GM21723 (cell line): ENCODE measurements around the gene MYO18B.

Experiments used
- ATAC-seq: cut with Tn5 transposase; IDR thresholded peaks from one replicate; pipeline ENCODE4 v1.9.1; 2021; ENCODE audit warnings: mild to moderate bottlenecking, moderate library complexity; ENCODE audit not compliant: unreplicated experiment

The MYO18B gene

DNA sequence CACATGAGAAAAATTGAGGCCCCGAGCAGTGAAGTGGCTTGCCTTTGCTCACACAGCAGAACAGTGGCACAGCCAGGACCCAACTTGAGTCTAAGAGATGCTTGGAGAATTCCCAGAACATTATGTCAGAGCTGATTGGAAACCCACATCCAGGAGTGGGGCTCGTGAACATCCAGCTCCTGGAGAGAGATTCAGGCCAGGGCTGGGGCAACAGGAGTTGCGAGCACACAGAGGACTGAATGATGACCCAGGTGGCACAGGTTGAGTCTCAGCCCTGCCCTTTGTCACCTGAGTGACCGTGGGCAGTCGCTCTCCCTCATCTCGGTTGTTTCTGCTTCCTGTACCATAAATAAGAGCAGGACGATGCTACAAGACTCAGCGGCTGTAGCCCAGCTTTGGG is 102.6 kb downstream of the MYO18B start:
- no peak for ATAC-seq

DNA sequence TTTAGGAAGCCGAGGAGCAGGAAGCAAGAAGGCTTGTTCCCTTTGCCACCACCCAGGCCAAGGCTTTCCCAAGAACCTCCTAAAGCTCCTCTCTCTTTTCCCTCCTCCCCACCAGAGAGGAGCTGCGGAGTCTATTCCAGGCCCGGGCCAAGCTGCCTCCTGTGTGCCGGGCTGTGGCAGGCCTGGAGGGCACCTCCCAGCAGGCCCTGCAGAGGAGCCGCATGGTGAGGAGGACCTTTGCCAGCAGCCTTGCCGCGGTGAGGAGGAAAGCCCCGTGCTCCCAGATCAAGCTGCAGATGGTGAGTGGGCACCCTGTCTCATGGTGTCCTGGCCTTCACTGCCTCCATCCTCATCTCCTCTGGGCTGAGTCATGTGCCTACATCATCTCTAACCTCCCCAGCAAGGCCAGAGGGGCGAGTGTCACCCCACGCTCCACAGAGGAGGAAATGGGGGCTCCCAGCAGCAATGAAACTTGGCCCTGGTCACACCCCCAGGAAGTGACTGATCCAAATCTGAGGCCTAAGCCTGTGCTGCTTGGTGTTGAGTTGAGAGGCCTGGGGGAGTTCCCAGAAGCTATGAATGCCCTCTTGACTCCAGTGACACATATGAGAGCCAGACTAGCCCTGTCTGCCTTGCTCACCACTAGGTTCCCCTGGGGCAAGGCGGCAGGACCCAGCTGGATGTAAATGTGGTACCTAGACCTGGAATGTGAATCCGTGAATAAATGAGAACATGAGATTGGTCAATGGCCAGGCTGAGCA is 104.2 kb downstream of the MYO18B start:
- ATAC-seq = no peak

DNA sequence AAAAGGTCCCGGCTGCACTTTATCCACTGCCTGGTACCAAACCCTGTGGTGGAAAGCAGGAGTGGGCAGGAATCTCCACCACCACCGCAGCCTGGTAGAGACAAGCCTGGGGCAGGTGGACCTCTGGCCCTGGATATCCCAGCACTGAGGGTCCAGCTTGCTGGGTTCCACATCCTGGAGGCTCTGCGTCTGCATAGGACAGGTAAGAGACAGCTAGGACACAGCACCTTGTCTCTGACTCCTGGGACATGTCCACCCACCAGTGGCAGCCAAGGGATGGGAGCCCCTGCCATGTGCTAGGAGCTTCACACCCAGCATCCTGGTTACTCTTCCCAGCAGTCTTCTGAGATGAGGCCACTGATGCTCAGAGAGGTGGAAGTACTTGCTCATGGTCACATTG is 105.5 kb downstream of the MYO18B start:
- ATAC-seq = no peak

DNA sequence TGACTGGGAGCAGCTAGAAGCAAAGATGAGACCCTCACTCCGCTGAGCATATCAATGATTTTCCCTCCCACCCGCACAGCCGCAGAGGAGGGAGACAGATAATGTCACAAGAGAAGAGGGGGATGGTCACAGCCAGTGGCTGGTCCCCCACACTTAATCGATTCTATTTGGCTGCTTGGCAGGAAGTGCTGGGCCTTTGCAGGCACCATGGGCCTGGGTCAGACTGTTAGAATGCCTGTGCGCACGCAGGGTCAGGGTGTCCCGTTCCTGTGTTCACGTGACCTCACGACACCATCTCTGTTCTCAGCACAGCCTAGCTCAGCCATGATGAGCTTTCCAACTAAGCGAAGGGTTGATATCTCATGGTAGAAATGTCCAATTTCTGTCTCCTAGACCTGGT is 107.0 kb downstream of the MYO18B start:
- ATAC-seq = no peak

- ATAC-seq = no peak
Observed at GRCh38 chr22:25849522-25849921, 107.5 kb downstream of the MYO18B start.

- ATAC-seq = no peak
Observed at GRCh38 chr22:25852223-25852622, 110.2 kb downstream of the MYO18B start.

GRCh38 chr22:25853078-25853477 is 111.1 kb downstream of the MYO18B start:
- no peak for ATAC-seq

DNA sequence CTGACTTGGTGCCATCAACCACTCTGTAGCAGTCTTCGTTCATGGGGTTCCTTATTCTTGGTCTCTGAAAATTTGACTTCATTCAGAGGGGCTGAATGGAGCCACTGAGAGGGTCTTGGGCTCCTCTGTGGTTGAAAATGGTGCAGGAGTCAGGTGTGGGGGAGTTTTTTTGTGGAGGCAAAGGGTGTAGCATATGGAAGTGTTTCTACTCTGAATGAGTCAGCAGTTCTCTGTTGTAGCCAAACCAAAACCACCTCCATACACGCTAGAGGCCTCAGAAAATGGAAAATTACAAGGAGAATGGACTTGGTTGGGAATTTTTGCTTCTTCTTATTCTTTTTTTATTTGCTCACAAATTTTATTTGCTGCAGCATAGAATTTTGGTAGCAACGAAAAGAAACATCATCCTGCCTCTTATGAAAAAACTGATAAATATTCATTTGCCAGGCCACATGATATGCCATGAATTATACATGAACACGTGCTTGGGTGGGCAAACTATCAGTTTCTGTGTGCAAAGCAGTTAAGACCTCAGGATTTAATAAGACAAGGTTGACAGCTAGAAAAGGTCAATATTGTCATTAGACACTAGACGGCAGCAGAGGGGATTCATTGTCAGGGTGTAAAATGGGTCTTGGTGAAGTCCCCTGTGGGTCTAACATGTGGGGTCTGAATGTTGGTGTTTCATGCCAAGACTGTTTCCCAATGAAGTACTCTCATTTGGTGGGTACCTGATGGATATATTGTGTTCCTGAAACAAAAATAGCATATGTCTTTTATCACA is 111.7 kb downstream of the MYO18B start:
- no peak for ATAC-seq

- no peak for ATAC-seq
Observed at GRCh38 chr22:25869771-25870170, 127.8 kb downstream of the MYO18B start.

DNA sequence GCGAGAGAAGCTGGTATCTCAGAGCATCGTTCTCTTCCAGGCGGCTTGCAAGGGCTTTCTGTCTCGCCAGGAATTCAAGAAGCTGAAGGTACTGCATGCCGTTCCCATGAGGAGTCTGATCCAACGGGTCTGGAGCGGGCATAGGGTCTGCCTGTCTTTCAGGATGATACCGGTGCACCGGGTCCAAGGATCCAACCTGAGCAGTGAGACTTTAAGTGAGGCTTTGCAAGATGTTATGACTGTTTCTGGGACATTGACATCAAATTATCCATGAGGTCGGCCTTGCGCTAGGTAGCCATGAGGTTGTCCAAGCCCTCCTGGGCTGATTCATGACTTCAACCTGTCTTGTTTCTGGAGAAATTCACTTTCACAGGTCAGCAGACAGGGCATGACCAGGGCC is 132.3 kb downstream of the MYO18B start:
- ATAC-seq = no peak

DNA sequence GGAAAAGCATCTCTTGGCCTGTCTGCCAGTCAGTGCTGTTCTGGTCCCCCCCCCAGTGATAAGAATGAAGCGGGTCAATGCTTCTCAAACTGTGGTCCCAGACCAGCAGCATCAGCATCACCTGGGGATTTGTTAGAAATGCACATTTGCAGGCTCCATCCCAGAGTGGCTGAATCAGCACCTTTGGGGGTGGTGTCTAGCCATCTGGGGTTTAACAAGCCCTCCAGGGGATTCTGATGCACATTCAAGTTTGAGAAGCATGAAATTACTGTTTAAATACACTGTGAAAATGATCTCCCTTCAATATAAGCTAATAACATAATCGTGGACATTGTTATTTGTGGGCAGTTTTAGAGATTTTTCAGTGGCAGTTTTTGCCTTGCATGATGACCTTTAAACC is 133.5 kb downstream of the MYO18B start:
- ATAC-seq = no peak

DNA sequence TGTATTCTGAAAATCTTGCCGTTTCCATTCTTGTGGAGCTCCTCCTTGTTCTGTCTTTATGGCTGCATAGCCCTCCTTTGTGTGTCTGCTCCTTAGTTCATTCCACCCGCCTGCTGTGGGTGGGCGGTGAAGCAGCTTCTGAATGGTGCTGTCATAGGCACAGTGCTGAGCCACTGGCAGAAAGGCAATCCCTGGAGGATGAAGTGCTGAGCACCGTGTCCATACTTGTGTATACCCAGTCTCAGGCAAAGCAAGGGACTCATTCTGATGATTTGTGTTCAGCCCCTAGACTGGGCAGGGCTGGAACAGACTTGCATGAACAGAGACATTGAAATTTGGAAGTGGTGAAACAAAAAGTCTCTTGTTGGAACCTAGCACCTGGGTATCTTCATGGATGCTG is 134.9 kb downstream of the MYO18B start:
- ATAC-seq = no peak

- no peak for ATAC-seq
Observed at GRCh38 chr22:25878933-25879332, 136.9 kb downstream of the MYO18B start.

- no peak for ATAC-seq
Observed at GRCh38 chr22:25880524-25880923, 138.5 kb downstream of the MYO18B start.

DNA sequence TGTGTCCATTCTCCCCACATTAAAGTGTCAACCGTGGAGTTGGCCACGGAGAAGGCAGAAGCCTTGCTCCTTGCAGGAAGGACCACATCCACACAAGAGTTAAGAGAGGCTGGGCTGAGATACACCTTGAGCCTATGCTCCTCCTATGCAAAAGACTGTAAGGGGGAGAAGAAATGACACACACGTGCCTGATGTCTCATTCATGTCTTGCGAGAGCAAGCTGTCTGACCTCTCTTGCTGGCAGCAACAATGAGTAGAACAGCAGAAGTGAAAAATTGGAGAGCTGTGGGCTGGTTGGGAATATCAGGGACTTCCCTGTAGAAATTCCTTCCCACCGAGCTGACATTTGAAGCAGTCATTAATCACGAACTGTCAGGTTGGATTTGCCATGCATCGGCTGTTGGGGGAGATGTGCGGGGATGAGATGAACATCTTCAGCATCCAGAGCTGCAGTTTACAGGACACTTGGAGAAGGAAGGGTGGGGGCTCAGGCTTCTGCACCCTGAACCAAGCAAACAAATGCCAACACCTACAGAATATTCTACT is 139.3 kb downstream of the MYO18B start:
- no peak for ATAC-seq

GRCh38 chr22:25882360-25882759 is 140.4 kb downstream of the MYO18B start:
- no peak for ATAC-seq

DNA sequence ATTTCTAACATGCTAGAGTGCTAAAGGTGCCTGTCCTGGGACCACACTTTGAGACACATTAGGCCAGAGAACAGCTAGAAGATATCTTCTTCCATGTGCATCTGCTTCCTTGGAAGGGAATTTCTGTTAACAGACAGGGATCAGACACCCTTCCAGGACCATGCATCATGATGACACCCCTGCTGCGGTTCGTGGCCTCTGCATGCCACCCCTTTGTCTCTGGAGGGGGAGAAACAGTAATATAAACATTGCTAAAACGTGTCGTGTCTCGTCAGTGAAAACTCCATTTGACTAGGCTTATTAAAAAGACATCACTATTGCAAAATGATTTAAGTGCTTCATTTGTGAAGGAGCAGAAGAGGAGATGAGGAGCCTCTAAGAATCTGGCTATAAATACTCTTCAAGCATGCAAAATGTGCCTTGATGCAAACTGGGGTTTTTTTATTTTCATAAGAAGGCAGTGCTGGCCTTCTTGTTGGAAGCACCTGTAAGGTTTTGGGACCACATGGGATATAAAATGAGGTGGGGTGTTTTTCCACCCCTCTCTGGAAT is 141.6 kb downstream of the MYO18B start:
- no peak for ATAC-seq

DNA sequence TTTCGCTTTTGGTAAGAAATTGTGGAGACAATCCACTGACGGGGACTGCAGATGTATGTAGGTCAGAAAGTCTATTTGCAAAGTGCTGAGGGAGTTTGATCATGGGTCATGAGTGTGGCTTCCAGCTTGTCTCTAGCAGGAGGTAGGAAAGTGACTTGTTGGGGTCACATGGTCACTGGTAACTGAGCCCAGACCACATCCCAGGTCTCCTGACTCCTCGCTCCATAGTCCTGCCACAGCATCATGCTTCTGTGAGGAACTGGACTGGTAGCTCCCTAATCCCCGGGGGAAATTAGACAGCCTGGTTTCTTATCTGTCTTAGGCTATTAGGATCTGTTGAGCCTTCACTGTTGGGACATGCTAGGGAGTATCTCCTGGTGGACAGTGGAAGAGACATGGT is 142.1 kb downstream of the MYO18B start:
- no peak for ATAC-seq

- ATAC-seq = no peak
Observed at GRCh38 chr22:25888399-25889054, 146.5 kb downstream of the MYO18B start.

- ATAC-seq = no peak
Observed at GRCh38 chr22:25890651-25891050, 148.7 kb downstream of the MYO18B start.

- no peak for ATAC-seq
Observed at GRCh38 chr22:25892678-25893077, 150.7 kb downstream of the MYO18B start.
